Pancreas (tissue), 10 donors: ENCODE data around the gene SH3RF3. TPM values are rescaled to one million over a fixed set of nuclear protein-coding genes. Genes with fewer than 3 reads are reported as not detected.

Experiments
- ATAC-seq, 4 donors: fragments of 200-7000 bp; cut with Tn5 transposase; one replicate each; pipeline versions ENCODE4 v1.8.0 to v1.9.1; 2020; ENCODE audit warnings: mild to moderate bottlenecking in 4 of 4, moderate library complexity in 4 of 4
- DNase-seq, 6 donors: peaks; one replicate each; pipeline ENCODE4 v3.0.0-alpha.2; 2020
- FAIRE-seq: peaks from 2 replicates; lab custom pipeline; 2012; peaks lifted over from hg19 to GRCh38; lab: Jason Lieb, UNC
- H3K27ac ChIP-seq, 4 donors: fragments of 200-600 bp; sonication (generic); 1 replicate in 3 of 4; 2 replicates in 1 of 4; pipeline versions ENCODE4 v1.5.0 to v1.8.0; 2020
- H3K27me3 ChIP-seq, 4 donors: fragments of 200-600 bp; one replicate each; pipeline ENCODE4 v1.8.0; 2021
- H3K36me3 ChIP-seq, 3 donors: fragments of 200-600 bp; sonication (generic) in 1 of 3; one replicate each; pipeline versions ENCODE4 v1.5.0 to v1.8.0; 2020 to 2021
- H3K4me1 ChIP-seq, 3 donors: fragments of 200-600 bp; one replicate each; pipeline ENCODE4 v1.8.0; 2021
- H3K4me3 ChIP-seq, 4 donors: fragments of 200-600 bp; sonication (generic) in 2 of 4; one replicate each; pipeline versions ENCODE4 v1.5.0 to v1.8.0; 2020 to 2021
- H3K9me3 ChIP-seq, 4 donors: fragments of 200-600 bp; one replicate each; pipeline ENCODE4 v1.8.0; 2021
- CTCF ChIP-seq, 4 donors: fragments of 200-600 bp; sonication (generic) in 3 of 4; IDR thresholded peaks; one replicate each; pipeline versions ENCODE4 v1.5.0 to v1.8.0; 2021; ENCODE audit warnings: antibody characterized with exemption in 4 of 4
- WGBS, 2 donors: extraction: QIAGEN DNeasy Blood & Tissue Kit; methylation state at CpG; one replicate each; pipeline ENCODE4 v1.1.7; 2013; 5-methylcytosine and 5-hydroxymethylcytosine counted together
- intact Hi-C, 3 donors: fragments of 100-400 bp; cut with DNase I; formaldehyde crosslinking; loops; one replicate each; pipeline versions ENCODE4 v1.11.1 to v1.14.2; 2022
- polyA plus RNA-seq, 2 donors: library from polyadenylated mRNA; stranded (reverse); fragments of 200-250 nt; gene quantifications; one replicate each; pipeline ENCODE4 v1.2.3, GENCODE V29; 2013
- total RNA-seq, 6 donors: library from RNA; stranded (reverse); fragmentation: NEBNext Ultra II Directional in 4 of 6; extraction: Animal tissue kit (Norgen Biotek cat#: 25700) in 4 of 6; gene quantifications; one replicate each; pipeline versions ENCODE4 v1.2.1 to v1.2.4, GENCODE V29; 2021 to 2023
- donor health status: healthy with polysubstance abuse.
- donor health status: DM: no; HTN: no; CAD: no; lungs with moderate emphysema.
- donor health status: DM: no; HTN: no; CAD: no.
- donor health status: control.
- donor health status: control.
- donor health status: Bipolar disorder and iron deficiency.
- donor health status: DM: yes; HTN: yes; CAD: no.
- donor health status: DM: no; HTN: no; CAD: no.
- donor health status: DM: no; HTN: no; CAD: no.
- donor health status: DM: yes; HTN: yes; CAD: no.

SH3RF3 gene
- total and polyA plus RNA-seq, 8 donors, result 1.1 to 3.5 (median 1.8) TPM

DNA sequence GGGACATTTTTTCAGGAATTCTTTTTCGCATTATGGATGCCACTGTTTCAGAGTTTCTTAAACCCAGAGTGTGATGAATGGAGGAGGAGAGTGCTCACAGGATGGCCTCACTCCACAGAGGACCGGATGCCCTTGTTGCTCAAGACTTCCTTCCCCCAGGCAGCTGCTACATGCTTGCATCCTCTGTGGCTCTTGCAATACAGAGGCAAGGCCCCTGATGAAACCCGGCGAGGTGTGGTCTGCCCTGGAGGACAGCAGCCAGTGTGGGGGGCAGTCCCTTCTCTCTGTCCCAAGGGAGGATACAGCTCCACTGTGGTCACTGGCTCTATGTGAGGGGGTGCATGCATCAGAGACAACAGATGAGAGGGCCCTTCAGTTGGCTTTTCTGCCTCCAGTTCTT lies 109.6 kb downstream of the SH3RF3 start:
- FAIRE-seq, result no peak
- WGBS, 2 donors, result 61 to 76% methylated on average over 4 of the region's 4 CpGs

GRCh38 chr2:109239720-109240119 lies 110.7 kb downstream of the SH3RF3 start:
- intact Hi-C loops, result no loop called here
- Histone ChIP-seq H3K9me3 (no peaks in the 10 kb centered on the region), H3K27me3 (no peaks in the 10 kb centered on the region), H3K4me3 (no peak overlapping the region), H3K4me1 (peaks cover 0 to 11% (median 3%) of the 10 kb centered on the region in 3 donors), H3K36me3 (no peaks in the 10 kb centered on the region), H3K27ac (no peak overlapping the region)
- WGBS, 2 donors, result 76 to 82% methylated on average over 6 of the region's 6 CpGs
- FAIRE-seq, result no peak
- no peak for ATAC-seq
- TF ChIP-seq CTCF (IDR thresholded peaks at IDR 0.05), result no peak
- DNase-seq, result no peak

More for the DNA sequence above, 109.6 kb downstream of the SH3RF3 start:
- Histone ChIP-seq H3K27ac (no peak overlapping the region), H3K27me3 (no peaks in the 10 kb centered on the region), H3K4me3 (no peak overlapping the region), H3K4me1 (peaks cover 0 to 3% (median 0%) of the 10 kb centered on the region in 3 donors), H3K9me3 (no peaks in the 10 kb centered on the region), H3K36me3 (no peaks in the 10 kb centered on the region)
- DNase-seq (peak in 1 of 6 donors; percentile 63), ATAC-seq (peak in 3 of 4 donors; percentile 53 to 80 (median 68))
- TF ChIP-seq CTCF (IDR thresholded peaks at IDR 0.05), result no peak
- intact Hi-C loops, result no loop called here

GRCh38 chr2:109242210-109242653 lies 113.2 kb downstream of the SH3RF3 start:
- TF ChIP-seq CTCF (IDR thresholded peaks at IDR 0.05), result no peak
- WGBS, 2 donors, result 83 to 84% methylated on average over 7 of the region's 7 CpGs
- intact Hi-C loops, result no loop called here
- no peaks in the 10 kb centered on the region for H3K9me3 ChIP-seq
- no peaks in the 10 kb centered on the region for H3K27me3 ChIP-seq
- DNase-seq, result peak in 1 of 6 donors; percentile 39
- peaks cover 0 to 11% (median 3%) of the 10 kb centered on the region in 3 donors for H3K4me1 ChIP-seq
- ATAC-seq, result peak in 3 of 4 donors; percentile 8 to 36 (median 9)
- no peaks in the 10 kb centered on the region for H3K36me3 ChIP-seq
- no peak overlapping the region for H3K4me3 ChIP-seq
- H3K27ac ChIP-seq, result peak overlapping the region in 3 of 4 donors; percentile 37 to 57 (median 50)
- FAIRE-seq, result no peak

- peak overlapping the region in 3 of 4 donors; percentile 37 to 58 (median 50) for H3K27ac ChIP-seq
- no peaks in the 10 kb centered on the region for H3K36me3 ChIP-seq
- DNase-seq (peak in 2 of 6 donors; percentile 16 to 19), FAIRE-seq (peak; percentile 23), ATAC-seq (peak in 3 of 4 donors; percentile 64 to 75 (median 70))
- intact Hi-C loops, result no loop called here
- 75 to 81% methylated on average over 12 of the region's 12 CpGs for WGBS, 2 donors
- no peaks in the 10 kb centered on the region for H3K27me3 ChIP-seq
- TF ChIP-seq CTCF (IDR thresholded peaks at IDR 0.05), result no peak
- H3K4me3 ChIP-seq, result no peak overlapping the region
- H3K4me1 ChIP-seq, result peaks cover 0 to 11% (median 3%) of the 10 kb centered on the region in 3 donors
- H3K9me3 ChIP-seq, result no peaks in the 10 kb centered on the region
Measured at GRCh38 chr2:109242654-109243331, 113.8 kb downstream of the SH3RF3 start.
